A673 (cell line): ENCODE data around the gene ARPIN. TPM values are rescaled to one million over a fixed set of nuclear protein-coding genes. Genes with fewer than 3 reads are reported as not detected.

Source experiments
- BruUV-seq: library from RNA; stranded (reverse); fragments of 400-500 nt; replicated peaks from 2 replicates; lab custom pipeline; 2021; lab: Mats Ljungman, UMichigan
- CTCF ChIA-PET: fragments of 300-600 bp; sonication (Branson Sonifier 250); formaldehyde crosslinking; loops from one replicate; lab custom pipeline; 2022; ENCODE audit warnings: antibody characterized with exemption; lab: Charles Lee
- POLR2A ChIA-PET: fragments of 300-600 bp; sonication (Branson Sonifier 250); formaldehyde crosslinking; loops from one replicate; lab custom pipeline; 2022; ENCODE audit warnings: antibody characterized with exemption; ENCODE audit not compliant: low non-redundant PET; lab: Charles Lee
- DNase-seq: peaks from one replicate; pipeline ENCODE4 v3.0.0-alpha.2; 2015; ENCODE audit warnings: low spot score
- H3K27ac ChIP-seq: fragments of 200-600 bp; sonication (generic); 2 replicates; pipeline ENCODE4 v1.5.1; 2016; ENCODE audit warnings: mixed run types, low read depth, mild to moderate bottlenecking, mixed read lengths, antibody characterized with exemption, low read length; ENCODE audit not compliant: poor library complexity, severe bottlenecking
- H3K27me3 ChIP-seq: fragments of 200-600 bp; sonication (generic); replicated peaks from 2 replicates; pipeline ENCODE4 v1.6.1; 2017; ENCODE audit warnings: mixed run types, low read depth, mild to moderate bottlenecking, mixed read lengths, antibody characterized with exemption, low read length; ENCODE audit not compliant: insufficient read depth, poor library complexity
- H3K36me3 ChIP-seq: fragments of 200-600 bp; sonication (generic); 2 replicates; pipeline ENCODE4 v1.6.1; 2016; ENCODE audit warnings: mixed run types, mild to moderate bottlenecking, mixed read lengths, antibody characterized with exemption, low read length; ENCODE audit not compliant: insufficient read depth, poor library complexity, severe bottlenecking
- H3K4me1 ChIP-seq: fragments of 200-600 bp; sonication (generic); 2 replicates; pipeline ENCODE4 v1.6.1; 2017; ENCODE audit warnings: mixed run types, mild to moderate bottlenecking, mixed read lengths, antibody characterized with exemption, low read length; ENCODE audit not compliant: insufficient read depth, poor library complexity, severe bottlenecking
- H3K4me3 ChIP-seq: fragments of 200-600 bp; sonication (generic); 2 replicates; pipeline ENCODE4 v1.5.1; 2016; ENCODE audit warnings: low read depth, mixed run types, mild to moderate bottlenecking, mixed read lengths, low read length; ENCODE audit not compliant: poor library complexity, severe bottlenecking
- H3K9me3 ChIP-seq: fragments of 200-600 bp; sonication (generic); 2 replicates; pipeline ENCODE4 v1.6.1; 2016; ENCODE audit warnings: mixed run types, low read depth, mild to moderate bottlenecking, mixed read lengths, antibody characterized with exemption, low read length; ENCODE audit not compliant: poor library complexity, severe bottlenecking
- CTCF ChIP-seq: fragments of 300-800, 200-600 bp; sonication (generic); conservative IDR thresholded peaks from 2 replicates; pipeline ENCODE4 v1.5.1; 2017; ENCODE audit warnings: low read depth, mild to moderate bottlenecking, antibody characterized with exemption, low read length, moderate library complexity, mixed read lengths
- EZH2 ChIP-seq: fragments of 200-600 bp; sonication (generic); IDR thresholded peaks from 2 replicates; pipeline ENCODE4 v1.6.1; 2017; ENCODE audit warnings: borderline replicate concordance, low read depth, mild to moderate bottlenecking, mixed read lengths, antibody characterized with exemption, low read length; ENCODE audit not compliant: poor library complexity, severe bottlenecking
- intact Hi-C: fragments of 100-400 bp; cut with micrococcal nuclease; formaldehyde crosslinking; loops from one replicate; pipeline ENCODE4 v1.10.0; 2022; ENCODE audit not compliant: unreplicated experiment
- total RNA-seq: library from RNA; stranded (reverse); gene quantifications from 2 replicates; pipeline ENCODE4 v1.2.3, GENCODE V29; 2021

The ARPIN gene
- total RNA-seq, 1 experiment from 2014 or later, result 5.9 TPM

GRCh38 chr15:89903858-89904130, 9.0 kb downstream of the ARPIN start:
- Histone ChIP-seq H3K27me3 (no peaks in the 10 kb centered on the region), H3K36me3 (no peaks in the 10 kb centered on the region), H3K9me3 (no peaks in the 10 kb centered on the region), H3K27ac (no peak overlapping the region), H3K4me1 (no peaks in the 10 kb centered on the region), H3K4me3 (no peak overlapping the region)
- CTCF ChIA-PET, result no interaction called here
- DNase-seq, result no peak
- BruUV-seq, result no TSS peak
- TF ChIP-seq CTCF (no peak), EZH2 (no peak)
- POLR2A ChIA-PET, result no interaction called here
- intact Hi-C loops, result no loop called here

- H3K36me3 ChIP-seq, result no peaks in the 10 kb centered on the region
- H3K4me1 ChIP-seq, result no peaks in the 10 kb centered on the region
- no peak overlapping the region for H3K4me3 ChIP-seq
- DNase-seq, result no peak
- no peaks in the 10 kb centered on the region for H3K27me3 ChIP-seq
- TF ChIP-seq EZH2 (no peak), CTCF (no peak)
- no peak overlapping the region for H3K27ac ChIP-seq
- intact Hi-C loops, result no loop called here
- ChIA-PET CTCF (no interaction called here), POLR2A (no interaction called here)
- no peaks in the 10 kb centered on the region for H3K9me3 ChIP-seq
- BruUV-seq, result no TSS peak
Observed at GRCh38 chr15:89903015-89903857, 9.5 kb downstream of the ARPIN start.

GRCh38 chr15:89900849-89901248, 11.9 kb downstream of the ARPIN start:
- no peaks in the 10 kb centered on the region for H3K27me3 ChIP-seq
- POLR2A ChIA-PET, result no interaction called here
- intact Hi-C loops, result no loop called here
- TF ChIP-seq CTCF (no peak), EZH2 (no peak)
- CTCF ChIA-PET, result no interaction called here
- no peak overlapping the region for H3K27ac ChIP-seq
- H3K36me3 ChIP-seq, result no peaks in the 10 kb centered on the region
- BruUV-seq, result no TSS peak
- H3K4me3 ChIP-seq, result no peak overlapping the region
- no peaks in the 10 kb centered on the region for H3K9me3 ChIP-seq
- no peaks in the 10 kb centered on the region for H3K4me1 ChIP-seq
- DNase-seq, result no peak
